ENCODE measurements around the gene IL3RA.
"Not testable (repeated sequence)": the region's sequence is repeated elsewhere in the genome, so short reads cannot be mapped to it uniquely, and the experiment has no call there.

Gene IL3RA

DNA sequence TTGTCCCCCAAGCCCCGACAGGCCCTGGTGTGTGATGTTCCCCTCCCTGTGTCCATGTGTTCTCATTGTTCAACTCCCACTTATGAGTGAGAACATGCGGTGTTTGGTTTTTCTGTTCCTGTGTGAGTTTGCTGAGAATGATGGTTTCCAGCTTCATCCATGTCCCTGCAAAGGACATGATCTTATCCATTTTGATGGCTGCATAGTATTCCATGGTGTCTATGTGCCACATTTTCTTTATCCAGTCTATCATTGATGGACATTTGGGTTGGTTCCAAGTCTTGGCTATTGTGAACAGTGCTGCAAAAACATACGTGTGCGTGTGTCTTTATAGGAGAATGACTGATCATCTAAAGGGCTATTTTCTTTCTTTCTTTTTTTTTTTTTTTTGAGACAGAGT is 4.2 kb upstream of the IL3RA start:
- not testable (repeated sequence) for DNase-seq

- no peak for DNase-seq
Observed at GRCh38 chrX:1334854-1335253, 1.7 kb upstream of the IL3RA start.

- DNase-seq: no peak
Observed at GRCh38 chrX:1336948-1337779, 579 bp downstream of the IL3RA start.

DNA sequence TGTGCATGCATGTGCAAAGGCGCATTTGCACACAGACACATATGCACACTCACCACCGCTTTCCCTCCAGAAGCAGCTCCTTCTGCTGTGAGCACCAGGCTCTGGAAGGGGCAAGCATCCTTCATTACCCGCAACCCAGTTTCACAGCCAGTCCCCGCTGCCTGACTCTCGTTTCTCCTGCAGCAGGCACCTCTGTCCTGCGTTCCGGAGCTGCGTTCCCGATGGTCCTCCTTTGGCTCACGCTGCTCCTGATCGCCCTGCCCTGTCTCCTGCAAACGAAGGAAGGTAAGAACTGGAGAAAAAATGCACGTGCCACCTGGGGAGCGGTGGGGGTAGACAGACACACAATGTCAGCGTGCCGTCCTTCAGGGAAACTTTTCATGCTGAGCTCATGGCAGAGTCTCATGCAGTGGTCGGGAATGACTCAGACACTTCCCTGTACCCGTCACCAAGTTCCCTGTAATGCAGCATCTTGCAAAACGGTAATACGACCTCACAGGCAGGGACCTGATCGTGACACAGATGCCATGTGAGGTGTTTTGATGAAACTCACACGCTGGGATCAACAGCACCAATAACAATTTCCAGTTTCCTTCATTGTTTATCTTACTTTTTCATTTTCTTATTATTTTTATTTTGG is 5.1 kb downstream of the IL3RA start:
- no peak for DNase-seq

- DNase-seq: not testable (repeated sequence)
Observed at GRCh38 chrX:1349606-1350005, 13.0 kb downstream of the IL3RA start.

DNA sequence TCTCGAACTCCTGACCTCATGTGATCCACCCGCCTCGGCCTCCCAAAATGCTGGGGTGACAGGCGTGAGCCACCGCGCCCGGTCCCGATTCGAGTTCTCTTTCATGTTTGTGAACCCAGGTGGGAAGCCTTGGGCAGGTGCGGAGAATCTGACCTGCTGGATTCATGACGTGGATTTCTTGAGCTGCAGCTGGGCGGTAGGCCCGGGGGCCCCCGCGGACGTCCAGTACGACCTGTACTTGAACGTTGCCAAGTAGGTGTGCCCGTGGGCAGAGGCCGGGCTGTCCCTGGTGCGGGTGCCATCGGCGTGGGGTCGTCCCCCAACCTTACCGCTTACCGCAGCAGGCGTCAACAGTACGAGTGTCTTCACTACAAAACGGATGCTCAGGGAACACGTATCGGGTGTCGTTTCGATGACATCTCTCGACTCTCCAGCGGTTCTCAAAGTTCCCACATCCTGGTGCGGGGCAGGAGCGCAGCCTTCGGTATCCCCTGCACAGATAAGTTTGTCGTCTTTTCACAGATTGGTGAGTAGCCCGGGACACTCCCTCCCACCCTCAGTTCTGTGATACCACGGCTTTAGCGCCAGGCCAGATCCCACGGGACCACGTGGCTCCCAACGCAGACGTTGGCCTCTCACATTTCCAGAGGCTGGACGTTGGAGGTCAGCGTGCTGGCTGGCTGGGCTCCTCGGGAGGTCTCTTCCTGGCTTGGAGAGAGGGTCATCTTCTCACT is 15.6 kb downstream of the IL3RA start:
- no peak for DNase-seq

GRCh38 chrX:1354036-1355019 is 17.7 kb downstream of the IL3RA start:
- DNase-seq: no peak

DNA sequence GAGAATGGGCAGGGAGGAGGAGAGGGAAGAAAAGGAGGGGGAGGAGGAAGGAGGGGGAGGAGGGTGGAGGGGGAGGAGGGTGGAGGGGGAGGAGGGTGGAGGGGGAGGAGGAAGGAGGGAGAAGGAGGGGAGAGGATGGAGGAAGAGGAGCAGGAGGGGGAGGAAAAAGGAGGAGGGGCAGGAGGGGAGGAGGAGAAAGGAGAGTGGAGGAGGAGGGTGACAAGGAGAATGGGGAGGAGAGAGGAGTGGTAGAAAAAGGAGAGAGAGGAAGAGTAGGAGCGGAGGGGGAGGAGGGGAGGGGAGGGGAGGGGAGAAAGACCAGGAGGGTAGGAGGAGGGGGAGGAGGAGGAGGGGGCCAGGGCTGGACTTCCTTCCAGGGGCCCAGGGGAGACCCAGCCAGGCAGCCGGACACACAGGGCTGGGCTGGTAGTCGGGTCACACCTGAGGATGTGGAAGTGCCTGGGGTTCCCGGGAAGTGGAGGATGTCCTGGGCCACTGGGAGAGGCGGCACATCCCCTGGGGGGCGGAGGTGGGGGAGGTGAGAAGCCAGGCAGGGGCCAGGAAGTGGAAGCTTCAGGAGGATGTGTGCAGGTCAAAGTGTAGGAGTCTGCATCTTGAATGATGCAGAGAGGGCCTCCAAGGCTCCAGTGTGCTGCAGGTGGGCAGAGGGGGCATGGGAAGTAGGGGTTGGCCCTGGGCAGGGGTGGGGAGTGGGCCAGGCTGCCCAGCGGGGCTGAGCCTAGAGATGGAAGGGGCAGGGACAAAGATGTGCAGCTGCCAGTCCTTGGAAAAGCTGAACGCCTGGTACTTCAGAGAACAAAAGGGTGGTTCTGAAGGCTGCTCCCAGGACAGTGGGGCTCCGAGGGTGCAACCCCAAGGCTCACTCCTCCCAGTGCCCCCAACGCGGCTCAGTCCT is 18.8 kb downstream of the IL3RA start:
- DNase-seq: no peak

DNA sequence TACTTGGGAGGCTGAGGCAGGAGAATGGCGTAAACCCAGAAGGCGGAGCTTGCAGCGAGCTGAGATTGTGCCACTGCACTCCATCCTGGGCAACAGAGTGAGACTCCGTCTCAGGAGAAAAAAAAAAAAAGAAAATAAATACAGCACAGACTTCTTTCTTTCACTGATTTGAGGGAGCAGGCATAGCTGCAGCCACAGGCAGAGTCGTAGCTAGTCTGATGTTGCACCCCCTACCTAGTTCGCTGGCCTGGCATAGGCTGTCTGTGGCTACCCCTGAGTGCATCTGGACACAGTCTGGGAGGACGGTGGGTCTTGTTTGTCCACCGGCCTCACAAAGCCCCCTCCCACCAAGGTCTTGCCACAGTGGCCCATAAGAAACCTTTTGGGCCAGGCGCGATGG is 21.4 kb downstream of the IL3RA start:
- no peak for DNase-seq

- no peak for DNase-seq
Observed at GRCh38 chrX:1358793-1359476, 22.4 kb downstream of the IL3RA start.

- no peak for DNase-seq
Observed at GRCh38 chrX:1359477-1359873, 22.9 kb downstream of the IL3RA start.

DNA sequence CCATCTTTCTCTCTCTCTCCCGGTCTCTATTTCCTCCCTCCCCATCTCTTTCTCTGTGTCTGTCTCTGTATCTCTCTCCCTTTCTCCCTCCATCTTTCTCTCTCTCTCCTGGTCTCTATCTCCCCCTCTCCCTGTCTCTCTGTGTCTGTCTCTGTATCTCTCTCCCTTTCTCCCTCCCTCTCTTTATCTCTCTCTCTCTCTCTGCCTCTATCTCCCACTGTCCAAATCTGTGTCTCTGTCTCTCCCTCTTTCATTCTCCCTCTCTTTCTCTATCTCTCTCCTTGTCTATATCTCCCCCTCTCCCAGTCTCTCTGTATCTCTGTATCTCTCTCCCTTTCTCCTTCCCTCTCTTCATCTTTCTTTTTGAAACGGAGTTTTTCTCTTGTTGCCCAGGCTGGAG is 23.6 kb downstream of the IL3RA start:
- no peak for DNase-seq

GRCh38 chrX:1361275-1361674 is 24.7 kb downstream of the IL3RA start:
- no peak for DNase-seq

DNA sequence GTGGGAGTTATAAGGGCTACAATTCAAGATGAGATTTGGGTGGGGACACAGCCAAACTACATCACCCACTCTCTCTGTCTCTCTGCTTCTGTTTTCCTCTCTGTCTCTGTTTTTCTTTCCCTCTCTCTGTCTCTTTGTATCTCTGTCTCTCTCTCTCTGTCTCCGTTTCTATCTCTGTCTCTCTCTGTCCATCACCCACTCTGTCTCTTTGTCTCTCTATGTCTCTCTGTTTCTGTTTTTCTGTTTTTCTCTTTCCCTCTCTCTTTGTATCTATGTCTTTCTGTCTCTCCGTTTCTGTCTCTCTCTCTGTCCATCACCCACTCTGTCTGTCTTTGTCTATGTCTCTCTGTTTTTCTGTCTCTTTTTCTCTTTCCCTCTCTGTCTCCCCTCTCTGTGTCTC is 25.3 kb downstream of the IL3RA start:
- no peak for DNase-seq

GRCh38 chrX:1366363-1366762 is 29.8 kb downstream of the IL3RA start:
- not testable (repeated sequence) for DNase-seq

- DNase-seq: no peak
Observed at GRCh38 chrX:1368385-1368698, 31.8 kb downstream of the IL3RA start.

- no peak for DNase-seq
Observed at GRCh38 chrX:1378306-1378759, 41.7 kb downstream of the IL3RA start.

- DNase-seq: no peak
Observed at GRCh38 chrX:1380672-1381233, 44.2 kb downstream of the IL3RA start.

GRCh38 chrX:1384658-1385252 is 48.2 kb downstream of the IL3RA start:
- no peak for DNase-seq

Measured in NCI-H524 (cell line).